NCI-H2196 treated with DMSO at 0.1 percent for 48 hours (cell line): ENCODE data around the gene ERVH48-1.
"Not testable (repeated sequence)": the region's sequence is repeated elsewhere in the genome, so short reads cannot be mapped to it uniquely, and the experiment has no call there.

Experiments
- DNase-seq: peaks from one replicate; lab custom pipeline; 2025; ENCODE audit not compliant: unreplicated experiment; lab: John Stamatoyannopoulos, UW

ERVH48-1 gene

GRCh38 chr21:42939582-42940413 lies 14.4 kb upstream of the ERVH48-1 start:
- peak; percentile 3 for DNase-seq

- DNase-seq = not testable (repeated sequence)
Measured at GRCh38 chr21:42938606-42938995, 13.2 kb upstream of the ERVH48-1 start.

- DNase-seq = no peak
Measured at GRCh38 chr21:42937960-42938605, 12.7 kb upstream of the ERVH48-1 start.

GRCh38 chr21:42937034-42937940 lies 11.9 kb upstream of the ERVH48-1 start:
- not testable (repeated sequence) for DNase-seq

- DNase-seq = not testable (repeated sequence)
Measured at GRCh38 chr21:42936360-42936759, 10.9 kb upstream of the ERVH48-1 start.

- not testable (repeated sequence) for DNase-seq
Measured at GRCh38 chr21:42933973-42934372, 8.5 kb upstream of the ERVH48-1 start.

- DNase-seq = not testable (repeated sequence)
Measured at GRCh38 chr21:42933137-42933970, 7.9 kb upstream of the ERVH48-1 start.

- not testable (repeated sequence) for DNase-seq
Measured at GRCh38 chr21:42932378-42933136, 7.1 kb upstream of the ERVH48-1 start.

GRCh38 chr21:42931560-42932235 lies 6.3 kb upstream of the ERVH48-1 start:
- DNase-seq = no peak

GRCh38 chr21:42929969-42930368 lies 4.5 kb upstream of the ERVH48-1 start:
- DNase-seq = no peak

- DNase-seq = not testable (repeated sequence)
Measured at GRCh38 chr21:42927474-42928200, 2.2 kb upstream of the ERVH48-1 start.

GRCh38 chr21:42924433-42924751 lies 1.0 kb downstream of the ERVH48-1 start:
- DNase-seq = no peak

GRCh38 chr21:42923553-42924432 lies 1.6 kb downstream of the ERVH48-1 start:
- peak; percentile 85 for DNase-seq

GRCh38 chr21:42922918-42923317 lies 2.5 kb downstream of the ERVH48-1 start:
- no peak for DNase-seq

GRCh38 chr21:42921927-42922326 lies 3.5 kb downstream of the ERVH48-1 start:
- no peak for DNase-seq

- DNase-seq = no peak
Measured at GRCh38 chr21:42918291-42918690, 7.1 kb downstream of the ERVH48-1 start.

GRCh38 chr21:42913476-42913875 lies 12.0 kb downstream of the ERVH48-1 start:
- DNase-seq = no peak

- not testable (repeated sequence) for DNase-seq
Measured at GRCh38 chr21:42911920-42912319, 13.5 kb downstream of the ERVH48-1 start.
